GM23248 (cell line): Measurements from ENCODE around the gene MTUS2. TPM values are rescaled to one million over a fixed set of nuclear protein-coding genes. Genes with fewer than 3 reads are reported as not detected.

Experiments
- DNase-seq: peaks from one replicate; pipeline ENCODE4 v3.0.0-alpha.2; 2015
- H2AFZ ChIP-seq: fragments of 200-600 bp; sonication (generic); 2 replicates; pipeline ENCODE4 v1.6.1; 2016; ENCODE audit warnings: antibody characterized with exemption
- H3F3A ChIP-seq: fragments of 200-600 bp; sonication (generic); 2 replicates; pipeline ENCODE4 v1.6.1; 2016; ENCODE audit warnings: mild to moderate bottlenecking, antibody characterized with exemption, mixed run types; ENCODE audit not compliant: insufficient read depth
- H3K27ac ChIP-seq: fragments of 200-600 bp; sonication (generic); 2 replicates; pipeline ENCODE4 v1.5.1; 2016; ENCODE audit warnings: mild to moderate bottlenecking
- H3K27me3 ChIP-seq: fragments of 200-600 bp; sonication (generic); replicated peaks from 2 replicates; pipeline ENCODE4 v1.6.1; 2016; ENCODE audit warnings: mild to moderate bottlenecking; ENCODE audit not compliant: insufficient read depth
- H3K36me3 ChIP-seq: fragments of 200-600 bp; sonication (generic); 2 replicates; pipeline ENCODE4 v1.6.1; 2016; ENCODE audit warnings: low read depth, mild to moderate bottlenecking
- H3K4me1 ChIP-seq: fragments of 200-600 bp; sonication (generic); 2 replicates; pipeline ENCODE4 v1.6.1; 2016; ENCODE audit warnings: mild to moderate bottlenecking; ENCODE audit not compliant: insufficient read depth
- H3K4me2 ChIP-seq: fragments of 200-600 bp; sonication (generic); one replicate; pipeline ENCODE4 v1.6.1; 2016; ENCODE audit warnings: mild to moderate bottlenecking; ENCODE audit not compliant: unreplicated experiment
- H3K4me3 ChIP-seq: fragments of 200-600 bp; sonication (generic); 2 replicates; pipeline ENCODE4 v1.5.1; 2016; ENCODE audit warnings: mild to moderate bottlenecking
- H3K79me2 ChIP-seq: fragments of 200-600 bp; sonication (generic); 2 replicates; pipeline ENCODE4 v1.6.1; 2016; ENCODE audit warnings: mild to moderate bottlenecking; ENCODE audit not compliant: insufficient read depth
- H3K9ac ChIP-seq: fragments of 200-600 bp; sonication (generic); 2 replicates; pipeline ENCODE4 v1.6.1; 2016; ENCODE audit warnings: mild to moderate bottlenecking
- H3K9me2 ChIP-seq: fragments of 200-600 bp; sonication (generic); 2 replicates; pipeline ENCODE4 v1.6.1; 2016; ENCODE audit warnings: mixed run types, mild to moderate bottlenecking, moderate library complexity; ENCODE audit not compliant: insufficient read depth
- H3K9me3 ChIP-seq: fragments of 200-600 bp; sonication (generic); one replicate; pipeline ENCODE4 v1.6.1; 2017; ENCODE audit warnings: low read depth
- H4K20me1 ChIP-seq: fragments of 200-600 bp; sonication (generic); 2 replicates; pipeline ENCODE4 v1.6.0; 2016; ENCODE audit not compliant: insufficient read depth
- EZH2 ChIP-seq: fragments of 200-600 bp; sonication (generic); IDR thresholded peaks from 2 replicates; pipeline ENCODE4 v1.6.1; 2018; ENCODE audit warnings: antibody characterized with exemption, mild to moderate bottlenecking; ENCODE audit not compliant: insufficient read depth, poor library complexity, severe bottlenecking
- EZH2phosphoT487 ChIP-seq: fragments of 200-600 bp; sonication (generic); IDR thresholded peaks from 2 replicates; pipeline ENCODE4 v1.6.1; 2018; ENCODE audit warnings: antibody characterized with exemption, moderate library complexity, mild to moderate bottlenecking, low read depth; ENCODE audit not compliant: insufficient read depth
- WGBS, 2 experiments: methylation state at CpG; one replicate each; pipeline ENCODE4 v1.1.6; 2015 to 2017; ENCODE audit warnings: low lambda C conversion rate in 2 of 2, low coverage in 1 of 2; ENCODE audit errors: missing lambda C conversion rate in 2 of 2; 5-methylcytosine and 5-hydroxymethylcytosine counted together
- in situ Hi-C: fragments of 300-500 bp; cut with MboI; formaldehyde crosslinking; loops from 2 replicates; pipeline ENCODE4 v1.15.0; 2020
- polyA plus RNA-seq: library from polyadenylated mRNA; unstranded; fragments of >200 nt; fragmentation: Nextera tagmentation; extraction: Ambion mirVana; gene quantifications from 2 replicates; pipeline ENCODE4 v1.2.1, GENCODE V29; 2016
- total RNA-seq: library from RNA; depleted of rRNA; stranded (reverse); fragments of >200 nt; shearing (Covaris generic); gene quantifications from 2 replicates; pipeline ENCODE4 v1.2.3, GENCODE V29; 2014

Gene MTUS2
- total and polyA plus RNA-seq, 2 experiments from 2014 or later: 0.43 to 0.74 TPM

DNA sequence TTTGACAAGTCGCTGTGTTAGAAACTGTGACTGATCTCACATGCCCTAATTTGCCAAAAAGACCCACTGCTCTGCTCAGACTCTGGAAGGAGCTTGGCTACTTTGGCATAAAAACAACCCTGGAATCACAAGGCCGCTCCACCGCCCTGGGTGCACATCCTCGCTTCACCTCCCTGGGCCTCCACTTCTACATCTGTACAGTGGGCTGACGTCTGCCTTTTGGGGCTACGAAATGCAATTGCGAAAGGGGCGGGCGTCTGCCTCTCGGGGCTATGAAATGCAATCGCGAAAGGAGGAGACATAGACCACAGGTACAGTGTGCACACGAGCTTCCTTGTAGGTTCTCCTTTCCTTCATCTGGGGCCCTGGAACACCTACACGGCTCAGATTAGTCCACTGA lies 701.2 kb downstream of the MTUS2 start:
- Histone ChIP-seq H3K9ac (peak overlapping the region; percentile 70), H2AFZ (no peak overlapping the region), H3F3A (peaks cover 53% of the 10 kb centered on the region), H3K27ac (peak overlapping the region; percentile 94), H3K4me1 (peaks cover 43% of the 10 kb centered on the region), H4K20me1 (no peaks in the 10 kb centered on the region), H3K4me3 (no peak overlapping the region), H3K9me3 (no peaks in the 10 kb centered on the region), H3K9me2 (no peaks in the 10 kb centered on the region), H3K79me2 (peaks cover 72% of the 10 kb centered on the region), H3K36me3 (peaks cover 45% of the 10 kb centered on the region), H3K4me2 (peak overlapping the region; percentile 58), H3K27me3 (no peaks in the 10 kb centered on the region)
- DNase-seq: no peak
- in situ Hi-C loops: no loop called here
- 87 to 90% methylated on average over 14 of the region's 14 CpGs for WGBS, 2 experiments
- TF ChIP-seq EZH2phosphoT487 (no peak), EZH2 (no peak)

- Histone ChIP-seq H3K9me3 (no peaks in the 10 kb centered on the region), H4K20me1 (no peaks in the 10 kb centered on the region), H3K9ac (peak overlapping the region; percentile 70), H3K27me3 (no peaks in the 10 kb centered on the region), H3F3A (peaks cover 53% of the 10 kb centered on the region), H3K4me1 (peaks cover 43% of the 10 kb centered on the region), H3K27ac (peak overlapping the region; percentile 94), H3K4me2 (peak overlapping the region; percentile 58), H2AFZ (no peak overlapping the region), H3K9me2 (no peaks in the 10 kb centered on the region), H3K79me2 (peaks cover 73% of the 10 kb centered on the region), H3K36me3 (peaks cover 39% of the 10 kb centered on the region), H3K4me3 (no peak overlapping the region)
- in situ Hi-C loops: no loop called here
- TF ChIP-seq EZH2: no peak
- TF ChIP-seq EZH2phosphoT487: no peak
- peak; percentile 98 for DNase-seq
- 11 to 14% methylated on average over 16 of the region's 16 CpGs for WGBS, 2 experiments
These were observed 702.0 kb downstream of the MTUS2 start for GRCh38 chr13:29522044-29522685.

DNA sequence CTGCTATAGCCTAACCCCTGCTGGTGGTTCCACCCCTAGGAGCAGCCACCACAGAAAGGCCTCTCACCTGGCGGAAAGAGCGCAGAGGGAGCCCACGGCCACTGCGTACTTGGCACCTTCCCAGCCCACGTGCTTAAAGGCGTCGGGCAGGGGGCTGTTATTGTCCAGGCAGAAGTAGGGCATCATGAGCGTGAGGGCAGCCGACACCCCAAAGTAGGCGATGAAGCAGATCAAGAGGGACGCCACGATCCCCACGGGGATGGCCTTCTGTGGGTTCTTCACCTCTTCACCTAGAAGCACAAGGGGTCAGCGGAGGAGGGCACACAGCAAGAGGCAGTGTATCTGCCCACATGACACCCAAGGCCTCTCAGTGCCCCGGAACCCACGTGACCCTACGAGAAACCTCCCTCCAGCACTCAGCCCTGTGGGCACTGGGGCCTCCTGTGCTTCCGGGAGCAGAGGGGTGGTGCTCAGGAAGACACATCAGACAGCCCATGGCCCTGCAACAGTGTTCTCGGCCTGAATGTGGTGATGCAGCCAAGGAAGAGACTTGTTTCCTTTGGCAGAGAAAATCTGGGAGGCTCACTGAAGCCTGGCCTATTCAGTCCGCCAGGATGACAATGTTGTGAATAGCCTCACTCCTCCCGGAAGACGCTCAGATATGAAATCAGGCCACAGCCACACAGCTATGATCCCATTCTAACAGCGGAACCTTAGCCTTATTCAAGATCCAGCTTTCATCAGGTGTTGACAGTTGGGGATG lies 703.2 kb downstream of the MTUS2 start:
- DNase-seq: peak; percentile 92
- in situ Hi-C loops: no loop called here
- H3K4me1 ChIP-seq: peaks cover 43% of the 10 kb centered on the region
- no peak for TF ChIP-seq EZH2phosphoT487
- TF ChIP-seq EZH2: no peak
- peaks cover 53% of the 10 kb centered on the region for H3F3A ChIP-seq
- H3K9me2 ChIP-seq: no peaks in the 10 kb centered on the region
- no peaks in the 10 kb centered on the region for H3K9me3 ChIP-seq
- peaks cover 74% of the 10 kb centered on the region for H3K79me2 ChIP-seq
- peaks cover 36% of the 10 kb centered on the region for H3K36me3 ChIP-seq
- H3K9ac ChIP-seq: peak overlapping the region; percentile 70
- no peaks in the 10 kb centered on the region for H4K20me1 ChIP-seq
- H3K4me3 ChIP-seq: no peak overlapping the region
- no peaks in the 10 kb centered on the region for H3K27me3 ChIP-seq
- H3K4me2 ChIP-seq: peak overlapping the region; percentile 22
- 59 to 63% methylated on average over 22 to 23 of the region's 23 CpGs for WGBS, 2 experiments
- H3K27ac ChIP-seq: peak overlapping the region; percentile 94
- H2AFZ ChIP-seq: no peak overlapping the region

DNA sequence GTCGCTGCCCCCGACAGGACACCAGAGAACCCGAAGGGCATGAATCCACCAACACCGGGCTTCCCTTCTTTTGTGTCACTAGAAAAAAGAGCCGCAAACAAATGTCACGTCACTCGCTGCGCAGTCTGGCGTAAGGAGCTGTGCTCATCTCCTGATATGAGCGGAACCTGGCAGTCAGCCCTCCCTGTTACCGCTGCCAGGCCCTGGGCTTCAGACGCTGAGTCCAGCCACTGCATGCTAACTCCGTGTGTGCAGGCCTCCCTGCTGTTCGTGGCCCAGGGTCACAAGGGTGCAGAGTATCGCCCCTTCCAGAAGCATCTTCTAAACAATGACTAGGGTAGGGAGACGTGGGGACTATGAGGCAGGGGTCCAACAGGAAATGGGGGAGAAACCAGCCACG lies 704.0 kb downstream of the MTUS2 start:
- TF ChIP-seq EZH2: no peak
- TF ChIP-seq EZH2phosphoT487: no peak
- in situ Hi-C loops: no loop called here
- H3K9me2 ChIP-seq: no peaks in the 10 kb centered on the region
- WGBS, 2 experiments: 93 to 95% methylated on average over 17 of the region's 17 CpGs
- peaks cover 44% of the 10 kb centered on the region for H3K36me3 ChIP-seq
- H3K9ac ChIP-seq: peak overlapping the region; percentile 70
- no peaks in the 10 kb centered on the region for H3K9me3 ChIP-seq
- H3K79me2 ChIP-seq: peaks cover 74% of the 10 kb centered on the region
- H3F3A ChIP-seq: peaks cover 53% of the 10 kb centered on the region
- H3K4me2 ChIP-seq: no peak overlapping the region
- H2AFZ ChIP-seq: no peak overlapping the region
- H3K4me1 ChIP-seq: peaks cover 43% of the 10 kb centered on the region
- H3K27ac ChIP-seq: peak overlapping the region; percentile 94
- H4K20me1 ChIP-seq: no peaks in the 10 kb centered on the region
- no peak overlapping the region for H3K4me3 ChIP-seq
- no peak for DNase-seq
- H3K27me3 ChIP-seq: no peaks in the 10 kb centered on the region
